ENCODE measurements around the gene CNOT8. TPM values are rescaled to one million over a fixed set of nuclear protein-coding genes. Genes with fewer than 3 reads are reported as not detected.
"Not testable (repeated sequence)": the region's sequence is repeated elsewhere in the genome, so short reads cannot be mapped to it uniquely, and the experiment has no call there.

Gene CNOT8
- total RNA-seq, 1 experiment from 2014 or later, result 72.3 TPM

- Histone ChIP-seq H3K4me3 (no peak overlapping the region), H3K9me2 (ENCODE audit: insufficient read depth) (no peaks in the 10 kb centered on the region), H3K27me3 (ENCODE audit: insufficient read depth, low read depth) (no peaks in the 10 kb centered on the region), H3K36me3 (ENCODE audit: low read depth) (no peaks in the 10 kb centered on the region), H3K4me1 (replicated peaks; ENCODE audit: insufficient read depth) (peaks cover 54% of the 10 kb centered on the region), H4K20me1 (ENCODE audit: insufficient read depth) (peaks cover 9% of the 10 kb centered on the region), H2AFZ (no peak overlapping the region), H3K9me3 (ENCODE audit: insufficient read depth, low read depth) (no peaks in the 10 kb centered on the region), H3K27ac (peak overlapping the region; percentile 74), H3F3A (ENCODE audit: insufficient read depth, low read depth) (peaks cover 57% of the 10 kb centered on the region), H3K79me2 (ENCODE audit: low read depth) (no peaks in the 10 kb centered on the region), H3K4me2 (peak overlapping the region; percentile 45)
- intact Hi-C loops (cut with micrococcal nuclease; ENCODE audit: unreplicated experiment), result loop anchor here (1.0 kb wide), 1 partner anchor 27 kb away; no protein-coding TSS in a partner anchor
- ChIA-PET CTCF (no interaction called here), POLR2A (ENCODE audit: unreplicated experiment) (no interaction called here)
- no peak for DNase-seq
- BruUV-seq (replicated peaks), result no TSS peak
- TF ChIP-seq CTCF (conservative IDR thresholded peaks at IDR 0.05) (no peak), EZH2 (IDR thresholded peaks at IDR 0.05; ENCODE audit: low read depth) (no peak)
These were observed 27.8 kb upstream of the CNOT8 start for GRCh38 chr5:154830596-154830995.

GRCh38 chr5:154831451-154831850, 27.0 kb upstream of the CNOT8 start:
- H2AFZ ChIP-seq, result no peak overlapping the region
- peaks cover 51% of the 10 kb centered on the region for H3F3A ChIP-seq (ENCODE audit: insufficient read depth, low read depth)
- intact Hi-C loops (cut with micrococcal nuclease; ENCODE audit: unreplicated experiment), result no loop called here
- H3K4me1 ChIP-seq (replicated peaks; ENCODE audit: insufficient read depth), result peaks cover 54% of the 10 kb centered on the region
- no peak overlapping the region for H3K27ac ChIP-seq
- H4K20me1 ChIP-seq (ENCODE audit: insufficient read depth), result peaks cover 9% of the 10 kb centered on the region
- no peaks in the 10 kb centered on the region for H3K9me3 ChIP-seq (ENCODE audit: insufficient read depth, low read depth)
- H3K27me3 ChIP-seq (ENCODE audit: insufficient read depth, low read depth), result no peaks in the 10 kb centered on the region
- no peaks in the 10 kb centered on the region for H3K9me2 ChIP-seq (ENCODE audit: insufficient read depth)
- TF ChIP-seq CTCF (conservative IDR thresholded peaks at IDR 0.05), result no peak
- no peak for TF ChIP-seq EZH2 (IDR thresholded peaks at IDR 0.05; ENCODE audit: low read depth)
- H3K4me2 ChIP-seq, result no peak overlapping the region
- no TSS peak for BruUV-seq (replicated peaks)
- H3K79me2 ChIP-seq (ENCODE audit: low read depth), result no peaks in the 10 kb centered on the region
- ChIA-PET CTCF (no interaction called here), POLR2A (ENCODE audit: unreplicated experiment) (no interaction called here)
- no peak for DNase-seq
- H3K4me3 ChIP-seq, result no peak overlapping the region
- H3K36me3 ChIP-seq (ENCODE audit: low read depth), result no peaks in the 10 kb centered on the region

GRCh38 chr5:154832804-154833203, 25.6 kb upstream of the CNOT8 start:
- DNase-seq; H3K27me3 ChIP-seq (ENCODE audit: insufficient read depth, low read depth); POLR2A ChIA-PET (ENCODE audit: unreplicated experiment); H3K4me2 ChIP-seq; H3K9me2 ChIP-seq (ENCODE audit: insufficient read depth); CTCF ChIA-PET; H3K36me3 ChIP-seq (ENCODE audit: low read depth); H3K9me3 ChIP-seq (ENCODE audit: insufficient read depth, low read depth); BruUV-seq (replicated peaks); H3K4me3 ChIP-seq; H4K20me1 ChIP-seq (ENCODE audit: insufficient read depth); intact Hi-C loops (cut with micrococcal nuclease; ENCODE audit: unreplicated experiment); H2AFZ ChIP-seq; H3K79me2 ChIP-seq (ENCODE audit: low read depth); H3K27ac ChIP-seq: not testable (repeated sequence)
- Histone ChIP-seq H3F3A (ENCODE audit: insufficient read depth, low read depth) (peaks cover 40% of the 10 kb centered on the region), H3K4me1 (replicated peaks; ENCODE audit: insufficient read depth) (peaks cover 42% of the 10 kb centered on the region)

DNA sequence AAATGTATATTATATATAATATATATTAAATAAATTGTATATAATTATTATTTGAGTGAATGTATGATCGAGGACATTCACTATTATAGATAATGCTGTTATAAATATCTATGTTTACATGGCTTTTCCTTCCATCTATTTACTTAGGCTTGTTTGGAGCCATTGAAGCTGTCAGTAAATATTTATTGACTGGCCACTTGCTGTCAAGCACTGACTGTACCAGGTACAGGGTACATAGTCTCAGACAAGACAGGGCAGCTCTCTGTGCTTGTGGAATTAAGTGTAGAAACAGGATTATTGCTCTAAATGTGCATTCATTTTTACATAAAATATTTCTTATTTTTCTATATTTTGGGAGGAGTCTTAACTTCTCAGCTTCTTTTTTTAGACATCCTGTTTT, 24.4 kb upstream of the CNOT8 start:
- POLR2A ChIA-PET (ENCODE audit: unreplicated experiment), result no interaction called here

GRCh38 chr5:154835701-154836052, 22.8 kb upstream of the CNOT8 start:
- H3K9me3 ChIP-seq (ENCODE audit: insufficient read depth, low read depth); H3K4me2 ChIP-seq; DNase-seq; BruUV-seq (replicated peaks); H3K9me2 ChIP-seq (ENCODE audit: insufficient read depth); H3K27ac ChIP-seq; H2AFZ ChIP-seq; H3K4me3 ChIP-seq; H3K79me2 ChIP-seq (ENCODE audit: low read depth); H3K27me3 ChIP-seq (ENCODE audit: insufficient read depth, low read depth); CTCF ChIA-PET; H3K36me3 ChIP-seq (ENCODE audit: low read depth); H4K20me1 ChIP-seq (ENCODE audit: insufficient read depth); POLR2A ChIA-PET (ENCODE audit: unreplicated experiment): not testable (repeated sequence)
- Histone ChIP-seq H3F3A (ENCODE audit: insufficient read depth, low read depth) (peaks cover 11% of the 10 kb centered on the region), H3K4me1 (replicated peaks; ENCODE audit: insufficient read depth) (peaks cover 13% of the 10 kb centered on the region)
- intact Hi-C loops (cut with micrococcal nuclease; ENCODE audit: unreplicated experiment), result loop anchor here (1.0 kb wide), 1 partner anchor 23 kb away; the partner anchor contains the start of gene CNOT8

More for the DNA sequence above, 24.4 kb upstream of the CNOT8 start:
- Histone ChIP-seq H4K20me1 (ENCODE audit: insufficient read depth) (peaks cover 8% of the 10 kb centered on the region), H3K9me2 (ENCODE audit: insufficient read depth) (no peaks in the 10 kb centered on the region), H3K4me3 (no peak overlapping the region), H2AFZ (no peak overlapping the region), H3K79me2 (ENCODE audit: low read depth) (no peaks in the 10 kb centered on the region), H3F3A (ENCODE audit: insufficient read depth, low read depth) (peaks cover 28% of the 10 kb centered on the region), H3K9me3 (ENCODE audit: insufficient read depth, low read depth) (no peaks in the 10 kb centered on the region), H3K4me1 (replicated peaks; ENCODE audit: insufficient read depth) (peaks cover 30% of the 10 kb centered on the region), H3K4me2 (no peak overlapping the region), H3K27me3 (ENCODE audit: insufficient read depth, low read depth) (no peaks in the 10 kb centered on the region), H3K27ac (no peak overlapping the region), H3K36me3 (ENCODE audit: low read depth) (no peaks in the 10 kb centered on the region)
- DNase-seq, result no peak
- no peak for TF ChIP-seq EZH2 (IDR thresholded peaks at IDR 0.05; ENCODE audit: low read depth)
- TF ChIP-seq CTCF (conservative IDR thresholded peaks at IDR 0.05), result no peak
- intact Hi-C loops (cut with micrococcal nuclease; ENCODE audit: unreplicated experiment), result no loop called here
- BruUV-seq (replicated peaks), result no TSS peak
- CTCF ChIA-PET, result no interaction called here
